OCI-LY1 (cell line): ENCODE results near the gene IQCF2.

Experiments
- H2AFZ ChIP-seq: fragments of 200-600 bp; sonication (generic), shearing (Covaris generic); 2 replicates; pipeline ENCODE4 v1.6.0; 2014; ENCODE audit warnings: antibody characterized with exemption, mild to moderate bottlenecking, low read length
- H3F3A ChIP-seq: fragments of 200-600 bp; sonication (generic), shearing (Covaris generic); 2 replicates; pipeline ENCODE4 v1.6.0; 2014; ENCODE audit warnings: mild to moderate bottlenecking, antibody characterized with exemption, low read length, moderate library complexity; ENCODE audit not compliant: insufficient read depth
- H3K27ac ChIP-seq: fragments of 200-600 bp; sonication (generic); 2 replicates; pipeline ENCODE4 v1.5.1; 2014; ENCODE audit warnings: low read length, mixed run types, mild to moderate bottlenecking, low read depth; ENCODE audit not compliant: poor library complexity, severe bottlenecking
- H3K27me3 ChIP-seq: fragments of 200-600 bp; sonication (generic); 2 replicates; pipeline ENCODE4 v1.6.0; 2014; ENCODE audit warnings: antibody characterized with exemption, mild to moderate bottlenecking, low read length, moderate library complexity; ENCODE audit not compliant: insufficient read depth
- H3K36me3 ChIP-seq: fragments of 200-600 bp; sonication (generic); 2 replicates; pipeline ENCODE4 v1.6.1; 2014; ENCODE audit warnings: mild to moderate bottlenecking, antibody characterized with exemption, low read length, moderate library complexity, mixed read lengths; ENCODE audit not compliant: insufficient read depth
- H3K4me1 ChIP-seq: fragments of 200-600 bp; sonication (generic); 2 replicates; pipeline ENCODE4 v1.5.1; 2014; ENCODE audit warnings: mild to moderate bottlenecking, low read length, moderate library complexity; ENCODE audit not compliant: insufficient read depth, severe bottlenecking
- H3K4me2 ChIP-seq: fragments of 200-600 bp; sonication (generic), shearing (Covaris generic); 2 replicates; pipeline ENCODE4 v1.6.1; 2014; ENCODE audit warnings: low read length
- H3K4me3 ChIP-seq: fragments of 200-600 bp; sonication (generic); 2 replicates; pipeline ENCODE4 v1.5.1; 2014; ENCODE audit warnings: low read length, low read depth, mild to moderate bottlenecking, mixed read lengths; ENCODE audit not compliant: poor library complexity, severe bottlenecking
- H3K79me2 ChIP-seq: fragments of 200-600 bp; shearing (Covaris generic); 2 replicates; pipeline ENCODE4 v1.6.1; 2016; ENCODE audit warnings: mixed run types, low read length, mixed read lengths; ENCODE audit not compliant: insufficient read depth
- H3K9ac ChIP-seq: fragments of 200-600 bp; sonication (generic), shearing (Covaris generic); 2 replicates; pipeline ENCODE4 v1.6.1; 2014; ENCODE audit warnings: mild to moderate bottlenecking, low read length, mixed read lengths
- H3K9me2 ChIP-seq: fragments of 200-600 bp; sonication (generic), shearing (Covaris generic); 2 replicates; pipeline ENCODE4 v1.6.1; 2014; ENCODE audit warnings: low read depth, mild to moderate bottlenecking, low read length, mixed read lengths
- H3K9me3 ChIP-seq: fragments of 200-600 bp; shearing (Covaris generic); 2 replicates; pipeline ENCODE4 v1.6.1; 2014; ENCODE audit warnings: low read length, mixed read lengths
- H4K20me1 ChIP-seq: fragments of 200-600 bp; sonication (generic), shearing (Covaris generic); 2 replicates; pipeline ENCODE4 v1.6.0; 2016; ENCODE audit warnings: mild to moderate bottlenecking, low read length; ENCODE audit not compliant: insufficient read depth
- CTCF ChIP-seq: fragments of 200-600 bp; sonication (generic), shearing (Covaris generic); IDR thresholded peaks from 2 replicates; pipeline ENCODE4 v1.5.1; 2017; ENCODE audit warnings: mild to moderate bottlenecking, antibody characterized with exemption, low read length, moderate library complexity, mixed read lengths
- EZH2 ChIP-seq: fragments of 200-600 bp; sonication (generic), shearing (Covaris generic); IDR thresholded peaks from 2 replicates; pipeline ENCODE4 v1.8.0; 2017; ENCODE audit warnings: borderline replicate concordance, mixed run types, mild to moderate bottlenecking, antibody characterized with exemption, low read length, moderate library complexity, mixed read lengths

IQCF2 gene

GRCh38 chr3:51879937-51880336, 18.5 kb downstream of the IQCF2 start:
- H3K36me3 ChIP-seq: no peaks in the 10 kb centered on the region
- no peaks in the 10 kb centered on the region for H3K79me2 ChIP-seq
- TF ChIP-seq EZH2 (no peak), CTCF (no peak)
- H3K9me3 ChIP-seq: no peaks in the 10 kb centered on the region
- no peak overlapping the region for H3K27ac ChIP-seq
- no peak overlapping the region for H3K4me3 ChIP-seq
- no peaks in the 10 kb centered on the region for H3K4me1 ChIP-seq
- H2AFZ ChIP-seq: no peak overlapping the region
- no peaks in the 10 kb centered on the region for H3K9me2 ChIP-seq
- no peak overlapping the region for H3K4me2 ChIP-seq
- peaks cover 6% of the 10 kb centered on the region; the same call in 1 of the 2 replicates for H3K27me3 ChIP-seq
- no peaks in the 10 kb centered on the region for H3F3A ChIP-seq
- H3K9ac ChIP-seq: no peak overlapping the region
- H4K20me1 ChIP-seq: no peaks in the 10 kb centered on the region

DNA sequence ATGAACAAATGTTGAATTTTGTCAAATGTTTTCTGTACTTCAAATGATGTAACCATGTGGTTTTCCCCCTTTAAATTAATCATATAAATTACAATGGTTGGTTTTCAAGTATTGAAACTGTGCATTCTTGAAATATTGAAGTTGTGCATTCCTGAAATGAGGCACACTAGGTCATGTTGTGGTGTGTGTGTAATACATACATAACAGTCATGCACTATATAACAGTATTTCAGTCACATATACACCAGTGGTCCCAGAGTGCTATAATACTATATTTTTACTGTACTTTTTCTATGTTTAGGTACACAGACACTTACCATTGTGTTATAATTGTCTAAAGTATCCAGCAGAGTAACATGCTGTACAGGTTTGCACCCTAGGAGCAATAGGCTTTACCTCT, 25.0 kb downstream of the IQCF2 start:
- Histone ChIP-seq H3K79me2 (no peaks in the 10 kb centered on the region), H3K4me1 (no peaks in the 10 kb centered on the region), H3K9ac (no peak overlapping the region), H2AFZ (no peak overlapping the region), H3K9me2 (no peaks in the 10 kb centered on the region), H3K9me3 (no peaks in the 10 kb centered on the region), H3K27ac (no peak overlapping the region), H3K4me2 (no peak overlapping the region), H4K20me1 (no peaks in the 10 kb centered on the region), H3F3A (no peaks in the 10 kb centered on the region), H3K36me3 (no peaks in the 10 kb centered on the region), H3K27me3 (no peaks in the 10 kb centered on the region; the same call in 1 of the 2 replicates), H3K4me3 (no peak overlapping the region)
- TF ChIP-seq EZH2 (no peak), CTCF (no peak)

- no peak overlapping the region for H2AFZ ChIP-seq
- H3K27me3 ChIP-seq: no peaks in the 10 kb centered on the region; the same call in 1 of the 2 replicates
- no peaks in the 10 kb centered on the region for H3K4me1 ChIP-seq
- TF ChIP-seq EZH2: no peak
- TF ChIP-seq CTCF: no peak
- no peaks in the 10 kb centered on the region for H3K9me2 ChIP-seq
- no peak overlapping the region for H3K4me2 ChIP-seq
- no peaks in the 10 kb centered on the region for H4K20me1 ChIP-seq
- H3K9me3 ChIP-seq: no peaks in the 10 kb centered on the region
- no peaks in the 10 kb centered on the region for H3K36me3 ChIP-seq
- no peak overlapping the region for H3K4me3 ChIP-seq
- no peak overlapping the region for H3K9ac ChIP-seq
- no peaks in the 10 kb centered on the region for H3K79me2 ChIP-seq
- H3F3A ChIP-seq: no peaks in the 10 kb centered on the region
- H3K27ac ChIP-seq: no peak overlapping the region
Measured at GRCh38 chr3:51887620-51888019, 26.2 kb downstream of the IQCF2 start.
